KBM-7 (cell line): Measurements from ENCODE around the gene OCIAD1.
A peak's percentile ranks its signal among the peaks of the same experiment; 100 is the strongest.
"Not testable (repeated sequence)": the region's sequence is repeated elsewhere in the genome, so short reads cannot be mapped to it uniquely, and the experiment has no call there.

Experiments used
- DNase-seq: peaks from one replicate; pipeline ENCODE4 v3.0.0-alpha.2; 2015
- in situ Hi-C: fragments of 300-500 bp; cut with MboI; formaldehyde crosslinking; loops from 2 replicates; pipeline ENCODE4 v1.14.3; 2020; ENCODE audit warnings: low sequenced_read_pairs, low pct_unique_long_range_greater_than_20kb, mixed read lengths

Gene OCIAD1

DNA sequence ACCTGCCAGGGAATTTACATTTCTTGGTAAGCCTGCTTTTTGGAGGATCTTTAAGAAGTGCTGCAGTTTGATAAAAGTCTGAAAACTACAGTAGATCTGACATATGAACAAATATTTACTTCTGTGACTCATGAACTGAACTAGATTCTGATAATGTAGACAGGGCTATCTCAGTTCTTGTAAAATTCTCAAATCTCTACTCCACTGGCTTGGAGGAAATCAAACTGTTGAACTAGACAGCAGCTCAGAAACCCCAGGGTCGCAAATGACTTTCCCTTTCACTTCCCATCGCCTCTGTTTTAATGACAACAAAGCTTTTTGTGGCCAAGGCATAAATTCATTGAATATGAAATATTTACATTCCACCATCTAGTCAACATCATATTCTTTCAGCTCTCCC lies 15.4 kb upstream of the OCIAD1 start:
- in situ Hi-C loops = no loop called here

GRCh38 chr4:48816297-48816696 lies 14.6 kb upstream of the OCIAD1 start:
- in situ Hi-C loops, DNase-seq: not testable (repeated sequence)

More for the DNA sequence above, 15.4 kb upstream of the OCIAD1 start:
- DNase-seq = no peak

GRCh38 chr4:48816971-48817370 lies 13.9 kb upstream of the OCIAD1 start:
- no peak for DNase-seq
- in situ Hi-C loops = no loop called here

DNA sequence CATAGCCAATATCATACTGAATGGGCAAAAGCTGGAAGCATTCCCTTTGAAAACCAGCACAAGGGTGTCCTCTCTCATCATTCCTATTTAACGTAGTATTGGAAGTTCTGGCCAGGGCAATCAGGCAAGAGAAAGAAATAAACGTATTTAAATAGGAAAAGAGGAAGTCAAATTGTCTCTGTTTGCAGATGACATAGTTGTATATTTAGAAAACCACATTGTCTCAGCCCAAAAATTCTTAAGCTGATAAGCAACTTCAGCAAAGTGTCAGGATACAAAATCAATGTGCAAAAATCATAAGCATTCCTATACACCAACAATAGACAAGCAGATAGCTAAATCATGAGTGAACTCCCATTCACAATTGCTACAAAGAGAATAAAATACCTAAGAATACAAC lies 9.5 kb upstream of the OCIAD1 start:
- DNase-seq = peak; percentile 43
- in situ Hi-C loops = not testable (repeated sequence)

- no peak for DNase-seq
- in situ Hi-C loops = no loop called here
These were observed 3.3 kb upstream of the OCIAD1 start for GRCh38 chr4:48827622-48828021.

DNA sequence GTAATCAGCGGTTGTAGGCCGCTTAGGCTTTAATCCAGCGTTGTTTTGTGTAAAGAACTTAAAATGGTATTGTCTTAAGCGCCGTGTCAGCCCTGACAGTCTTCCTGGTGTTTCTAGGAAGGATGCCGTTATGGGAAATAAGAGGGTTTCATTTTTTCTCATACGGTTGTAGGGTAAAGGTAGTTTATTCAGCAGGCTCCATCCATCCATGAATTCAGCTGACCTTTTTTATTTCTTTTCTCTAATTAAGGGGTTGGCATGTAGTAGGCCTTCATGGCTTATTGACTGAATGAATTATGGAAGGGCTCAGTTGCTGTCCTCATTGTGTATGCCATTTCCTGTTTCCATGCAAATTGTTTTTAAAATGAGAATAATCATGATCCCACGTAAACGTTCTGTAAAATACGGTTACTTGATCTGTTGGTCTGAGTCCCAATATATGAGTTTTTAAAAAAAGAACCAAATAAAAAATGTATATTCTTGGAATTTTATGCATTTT lies 693 bp downstream of the OCIAD1 start:
- DNase-seq = no peak

DNA sequence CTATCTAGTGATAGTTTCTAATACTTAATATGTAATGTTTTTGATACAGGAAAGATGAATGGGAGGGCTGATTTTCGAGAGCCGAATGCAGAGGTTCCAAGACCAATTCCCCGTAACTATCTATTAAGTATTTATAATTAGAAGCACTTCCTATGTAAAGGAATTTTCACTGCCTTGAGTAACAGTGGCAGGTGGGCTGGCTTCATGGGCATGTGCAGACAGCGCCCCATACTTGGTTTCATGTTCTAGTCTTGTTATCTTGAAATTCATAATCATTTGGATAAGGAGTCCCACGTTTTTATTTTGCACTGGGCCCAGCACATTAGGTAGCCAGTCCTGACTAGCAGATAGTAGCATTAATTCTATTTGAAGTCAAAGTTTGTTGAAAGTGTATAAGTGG lies 1.7 kb downstream of the OCIAD1 start:
- in situ Hi-C loops = no loop called here
- DNase-seq = no peak

More for the DNA sequence above, 693 bp downstream of the OCIAD1 start:
- in situ Hi-C loops = no loop called here

- DNase-seq = no peak
- in situ Hi-C loops = no loop called here
These were observed 5.8 kb downstream of the OCIAD1 start for GRCh38 chr4:48836658-48837057.

DNA sequence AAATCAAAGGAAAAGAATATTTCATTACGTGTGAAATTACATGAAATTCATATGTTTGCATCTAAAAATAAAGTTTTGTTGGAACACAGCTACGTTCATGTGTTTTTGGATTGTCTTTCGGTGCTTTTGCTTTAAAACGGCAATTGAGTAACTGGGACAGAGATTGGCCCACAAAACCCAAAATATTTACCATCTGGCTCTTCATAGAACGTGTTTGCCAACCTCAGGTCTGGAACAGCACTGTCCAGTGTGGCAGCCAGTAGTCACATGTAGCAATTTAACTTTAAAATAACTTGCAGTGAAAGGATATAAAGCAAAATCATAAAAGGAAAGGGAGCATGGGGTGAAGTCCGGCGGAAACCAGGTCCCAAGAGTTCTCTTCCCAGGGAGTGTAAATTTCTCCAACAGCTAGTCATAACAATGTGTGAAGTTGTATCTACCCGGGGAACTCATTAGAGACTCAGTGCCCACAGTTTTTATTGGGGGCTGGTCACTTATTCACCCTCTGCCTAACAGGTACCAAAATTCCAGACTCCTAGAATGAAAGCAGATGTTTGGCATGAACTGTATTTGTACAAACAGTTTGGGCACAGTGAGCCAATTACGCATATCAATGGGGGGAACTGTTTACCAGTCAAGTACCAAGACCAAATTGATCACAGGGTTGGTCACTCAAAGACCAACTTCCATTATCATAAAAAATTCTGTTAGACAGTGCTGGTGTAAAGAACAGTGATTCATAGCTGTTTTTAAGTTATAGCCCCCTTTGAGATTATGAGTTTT lies 10.3 kb downstream of the OCIAD1 start:
- no peak for DNase-seq
- in situ Hi-C loops = no loop called here

- in situ Hi-C loops = no loop called here
These were observed 14.0 kb downstream of the OCIAD1 start for GRCh38 chr4:48844843-48845242.

GRCh38 chr4:48848799-48849198 lies 17.9 kb downstream of the OCIAD1 start:
- in situ Hi-C loops, DNase-seq: not testable (repeated sequence)

More at GRCh38 chr4:48844843-48845242, 14.0 kb downstream of the OCIAD1 start:
- no peak for DNase-seq

DNA sequence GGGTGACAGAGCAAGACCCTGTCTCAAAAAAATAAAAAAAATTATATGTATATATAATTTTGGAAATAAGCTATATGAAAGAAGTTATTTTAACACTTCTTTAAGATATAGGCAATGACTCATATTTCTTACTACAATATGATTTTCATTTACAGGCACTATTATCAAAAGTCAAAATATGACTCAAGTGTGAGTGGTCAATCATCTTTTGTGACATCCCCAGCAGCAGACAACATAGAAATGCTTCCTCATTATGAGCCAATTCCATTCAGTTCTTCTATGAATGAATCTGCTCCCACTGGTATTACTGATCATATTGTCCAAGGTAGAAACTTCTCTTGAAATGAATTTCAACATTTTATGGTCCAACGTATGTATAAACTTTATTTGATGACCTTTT lies 20.8 kb downstream of the OCIAD1 start:
- DNase-seq = no peak
- in situ Hi-C loops = no loop called here

- in situ Hi-C loops = no loop called here
- no peak for DNase-seq
These were observed 22.9 kb downstream of the OCIAD1 start for GRCh38 chr4:48853604-48854394.

- in situ Hi-C loops = no loop called here
These were observed 23.5 kb downstream of the OCIAD1 start for GRCh38 chr4:48854395-48854683.

DNA sequence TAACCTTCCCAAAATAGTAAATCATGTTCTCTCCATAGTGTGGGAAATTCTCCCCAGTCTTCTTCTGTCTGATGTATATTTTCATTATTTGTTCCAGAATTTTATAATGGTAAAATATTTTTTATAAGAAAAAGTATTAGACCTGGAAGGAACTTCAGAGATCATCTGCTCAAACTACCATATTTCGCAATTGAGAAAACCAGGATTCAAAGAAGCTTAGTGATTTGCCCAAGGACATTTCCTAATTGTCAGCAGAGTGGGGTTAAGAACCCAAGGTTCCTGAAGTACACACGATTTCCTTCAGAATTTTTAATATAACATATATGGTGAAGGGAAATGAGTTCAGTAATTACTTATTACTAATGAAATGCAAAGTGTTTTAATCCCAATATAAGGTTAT lies 24.1 kb downstream of the OCIAD1 start:
- no peak for DNase-seq
- in situ Hi-C loops = no loop called here

More at GRCh38 chr4:48854395-48854683, 23.5 kb downstream of the OCIAD1 start:
- DNase-seq = no peak

- DNase-seq = no peak
- in situ Hi-C loops = no loop called here
These were observed 27.2 kb downstream of the OCIAD1 start for GRCh38 chr4:48858130-48858529.

DNA sequence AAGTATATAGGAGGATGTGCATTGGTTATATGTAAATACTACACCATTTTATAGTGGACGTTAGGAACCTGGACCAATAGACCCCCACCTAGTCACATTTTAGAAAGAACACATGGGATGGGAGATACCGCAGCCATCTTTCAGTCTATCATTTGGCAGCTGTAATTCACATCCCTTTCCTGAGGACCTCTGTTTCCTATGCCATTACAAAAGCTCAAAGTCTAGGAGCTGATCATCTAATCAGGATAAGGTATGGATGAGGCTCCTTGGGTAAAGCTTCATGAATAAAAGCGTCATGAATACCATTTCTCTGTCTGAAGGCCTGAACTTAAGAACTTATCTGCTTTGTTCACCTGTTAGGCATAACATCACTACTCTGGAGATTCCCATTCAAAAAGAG lies 31.1 kb downstream of the OCIAD1 start:
- no peak for DNase-seq
- in situ Hi-C loops = no loop called here

DNA sequence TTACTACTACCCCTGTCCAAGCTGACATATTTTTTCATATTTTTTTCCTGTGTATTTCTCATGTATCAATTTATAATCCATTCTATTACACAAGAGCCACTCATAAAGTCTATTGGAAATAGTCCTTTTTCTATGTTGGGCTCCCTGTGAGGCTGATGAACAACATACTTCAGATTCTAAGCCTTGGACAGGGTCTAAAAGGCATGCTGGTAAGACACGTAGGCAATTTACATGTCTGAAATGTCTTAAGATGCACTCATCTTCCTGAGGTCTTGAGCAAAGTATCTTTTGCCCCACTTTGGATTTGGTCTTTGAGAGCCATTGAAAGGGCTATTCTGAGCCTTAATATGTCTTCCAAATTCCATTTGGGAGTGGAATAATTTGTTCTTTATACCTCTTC lies 31.8 kb downstream of the OCIAD1 start:
- DNase-seq = no peak
- in situ Hi-C loops = no loop called here

GRCh38 chr4:48863728-48864127 lies 32.8 kb downstream of the OCIAD1 start:
- in situ Hi-C loops = no loop called here

GRCh38 chr4:48864696-48865095 lies 33.8 kb downstream of the OCIAD1 start:
- in situ Hi-C loops, DNase-seq: not testable (repeated sequence)

More at GRCh38 chr4:48863728-48864127, 32.8 kb downstream of the OCIAD1 start:
- no peak for DNase-seq
